HG02852 (cell line): ENCODE results near the gene SPRR2G.
"Not testable (repeated sequence)": the region's sequence is repeated elsewhere in the genome, so short reads cannot be mapped to it uniquely, and the experiment has no call there.

Experiments used
- ATAC-seq: cut with Tn5 transposase; IDR thresholded peaks from one replicate; pipeline ENCODE4 v1.9.1; 2021; ENCODE audit warnings: mild to moderate bottlenecking, moderate library complexity; ENCODE audit not compliant: unreplicated experiment

SPRR2G gene

GRCh38 chr1:153150846-153151245 lies at the start of gene SPRR2G:
SPRR2G (minus strand) TSS chr1:153150890; CDS start chr1:153150110, 780 bp downstream.
- ATAC-seq: no peak

- ATAC-seq: no peak
Measured at GRCh38 chr1:153195216-153195615, 44.5 kb upstream of the SPRR2G start.

- no peak for ATAC-seq
Measured at GRCh38 chr1:153194331-153195050, 43.8 kb upstream of the SPRR2G start.

GRCh38 chr1:153192697-153193096 lies 42.0 kb upstream of the SPRR2G start:
- ATAC-seq: no peak

- ATAC-seq: no peak
Measured at GRCh38 chr1:153190373-153190772, 39.7 kb upstream of the SPRR2G start.

- ATAC-seq: not testable (repeated sequence)
Measured at GRCh38 chr1:153188301-153188700, 37.6 kb upstream of the SPRR2G start.

DNA sequence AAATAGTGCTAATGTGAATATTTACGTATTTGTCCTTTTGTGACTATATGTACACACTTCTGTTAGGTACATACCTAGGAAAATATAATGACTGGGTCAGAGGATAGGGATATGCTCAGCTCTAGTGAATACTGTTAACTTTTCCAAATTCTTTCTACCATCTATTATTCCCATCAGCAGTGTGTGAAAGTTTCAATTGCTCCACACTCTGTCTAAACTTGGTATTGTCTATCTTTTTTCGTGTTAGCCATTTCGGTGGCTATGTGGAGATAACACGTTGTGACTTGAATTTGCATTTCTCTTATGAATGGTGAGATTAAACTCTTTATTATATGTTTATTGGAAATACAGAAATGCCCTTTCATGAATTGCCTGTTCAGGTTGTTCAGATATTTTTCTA lies 29.9 kb upstream of the SPRR2G start:
- no peak for ATAC-seq

- ATAC-seq: no peak
Measured at GRCh38 chr1:153178922-153179321, 28.2 kb upstream of the SPRR2G start.

GRCh38 chr1:153174624-153175023 lies 23.9 kb upstream of the SPRR2G start:
- no peak for ATAC-seq

GRCh38 chr1:153168686-153169085 lies 18.0 kb upstream of the SPRR2G start:
- no peak for ATAC-seq

DNA sequence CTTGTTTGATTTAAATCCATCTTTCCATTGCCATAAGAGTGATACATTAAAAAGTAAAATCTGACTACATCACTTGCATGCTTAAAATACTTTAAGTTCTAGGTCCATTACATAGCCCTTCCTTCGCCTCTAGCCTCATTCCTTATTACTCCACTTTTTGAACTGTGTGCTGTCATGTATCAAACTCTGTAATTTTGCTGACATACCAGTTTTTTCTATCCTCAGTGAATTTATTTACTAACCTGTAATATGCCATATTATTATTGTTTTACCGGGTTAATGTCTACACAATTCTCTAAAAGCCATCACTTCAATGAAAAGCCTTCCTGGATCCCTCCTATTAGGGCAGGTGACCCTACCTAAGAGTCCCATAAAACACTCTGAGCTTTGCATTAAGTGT lies 4.9 kb upstream of the SPRR2G start:
- no peak for ATAC-seq

DNA sequence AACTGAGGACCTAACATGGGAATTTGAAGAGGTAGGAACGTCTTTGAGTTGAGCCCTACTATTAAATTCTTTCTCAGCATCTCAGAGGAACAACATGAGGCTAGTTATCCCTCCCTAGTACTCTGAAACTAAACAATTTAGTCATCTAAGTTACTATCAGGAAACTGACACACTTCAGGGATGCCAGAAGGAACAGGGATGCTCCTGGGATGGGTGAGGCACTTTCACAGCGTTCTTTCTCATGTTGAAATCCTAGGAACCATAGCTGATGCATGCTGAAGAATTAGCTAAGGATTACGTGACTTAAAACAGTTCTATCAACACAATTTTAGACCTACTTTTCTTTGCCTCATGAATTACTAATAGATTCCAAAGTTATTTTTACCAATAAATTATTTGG lies 1.8 kb upstream of the SPRR2G start:
- no peak for ATAC-seq

DNA sequence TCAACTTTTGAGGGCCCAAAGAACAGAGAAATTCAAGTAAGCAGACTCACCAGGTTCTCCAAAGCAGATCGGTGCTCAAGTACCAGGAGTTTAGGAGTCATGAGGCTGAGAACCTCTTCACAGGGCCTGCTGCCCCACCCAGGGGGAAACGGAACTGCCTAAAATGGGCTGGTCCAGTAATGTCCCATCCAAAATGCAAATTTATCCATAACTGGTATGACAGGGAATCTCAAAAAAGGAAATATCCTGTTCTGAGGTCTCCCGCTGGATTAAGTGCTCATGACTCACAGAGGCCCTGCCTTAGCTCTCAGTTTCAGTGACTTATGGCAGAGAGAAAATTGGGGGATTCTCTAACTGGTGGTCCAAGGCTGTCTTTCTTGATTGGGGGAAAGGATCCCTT lies 9.3 kb downstream of the SPRR2G start:
- ATAC-seq: no peak

DNA sequence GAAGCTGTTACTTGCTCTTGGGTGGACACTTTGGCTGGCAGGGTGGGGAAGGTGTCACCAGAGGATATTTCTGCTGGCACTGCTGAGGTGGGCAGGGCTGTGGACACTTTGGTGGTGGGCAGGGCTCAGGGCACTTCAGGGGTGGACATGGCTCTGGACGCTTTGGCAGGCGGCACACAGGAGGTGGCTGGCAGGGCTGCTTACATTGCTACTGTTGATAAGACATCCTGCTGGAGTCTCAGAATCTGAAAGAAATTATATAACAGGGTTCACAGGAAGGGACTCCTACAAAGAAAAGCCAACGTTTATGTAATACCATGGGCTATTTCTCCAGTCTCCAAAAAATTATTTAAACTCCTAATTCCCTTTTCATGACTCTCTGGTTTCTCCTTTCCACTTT lies 10.2 kb downstream of the SPRR2G start:
- no peak for ATAC-seq

DNA sequence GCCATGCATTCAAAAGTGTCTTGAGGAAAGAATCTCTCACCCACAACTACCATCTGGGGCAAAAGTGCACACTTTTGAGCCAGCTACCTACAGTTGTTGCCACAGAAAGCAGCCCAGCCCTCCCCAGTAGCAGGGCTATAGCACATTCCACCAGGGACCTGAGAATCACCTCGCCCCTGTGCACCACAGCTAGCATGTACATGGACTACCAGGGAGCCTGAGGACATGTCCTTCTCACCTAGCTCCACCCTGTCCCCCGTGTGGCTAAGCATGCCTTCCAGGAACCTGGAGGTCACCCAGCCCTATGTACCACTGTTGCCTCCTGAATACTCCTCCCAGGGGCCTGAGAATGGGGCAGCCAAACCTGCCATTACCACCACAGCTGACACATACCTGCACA lies 16.9 kb downstream of the SPRR2G start:
- no peak for ATAC-seq

DNA sequence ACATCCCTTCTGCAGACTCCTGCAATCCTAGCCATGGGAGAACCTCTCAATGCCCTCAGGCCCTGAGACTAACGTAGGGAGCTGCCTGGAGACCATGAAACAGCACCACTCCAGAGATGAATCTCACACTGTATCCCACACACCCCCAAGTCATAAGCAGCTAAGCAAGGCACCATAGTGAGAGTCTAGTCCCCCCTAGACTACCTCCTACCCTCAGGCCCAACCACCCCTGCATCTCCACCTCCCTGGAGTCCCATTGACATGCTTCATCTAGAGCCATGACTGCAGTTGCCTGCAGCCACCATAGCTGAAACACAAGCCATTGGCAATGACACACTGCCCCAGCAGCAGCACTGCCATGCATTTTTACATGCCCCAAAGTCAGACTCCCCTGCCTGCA lies 17.4 kb downstream of the SPRR2G start:
- no peak for ATAC-seq

- ATAC-seq: not testable (repeated sequence)
Measured at GRCh38 chr1:153128688-153129087, 22.0 kb downstream of the SPRR2G start.

- no peak for ATAC-seq
Measured at GRCh38 chr1:153127296-153127695, 23.4 kb downstream of the SPRR2G start.

DNA sequence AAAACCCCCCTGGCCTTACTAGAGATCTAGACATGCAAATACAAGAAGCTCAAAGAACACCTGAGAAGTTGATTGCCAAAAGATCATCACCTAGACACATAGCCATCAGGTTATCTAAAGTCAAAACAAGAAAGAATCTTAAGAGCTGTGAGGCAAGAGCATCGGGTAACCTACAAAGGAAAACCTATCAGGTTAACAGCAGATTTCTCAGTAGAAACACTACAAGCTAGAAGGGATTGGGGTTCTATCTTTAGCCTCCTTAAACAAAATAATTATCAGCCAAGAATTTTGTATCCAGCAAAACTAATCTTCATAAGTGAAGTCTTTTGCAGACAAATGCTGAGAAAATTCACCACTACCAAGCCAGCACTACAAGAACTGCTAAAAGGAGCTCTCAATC lies 25.2 kb downstream of the SPRR2G start:
- no peak for ATAC-seq

- not testable (repeated sequence) for ATAC-seq
Measured at GRCh38 chr1:153123793-153124192, 26.9 kb downstream of the SPRR2G start.

GRCh38 chr1:153122831-153123421 lies 27.8 kb downstream of the SPRR2G start:
- ATAC-seq: no peak

DNA sequence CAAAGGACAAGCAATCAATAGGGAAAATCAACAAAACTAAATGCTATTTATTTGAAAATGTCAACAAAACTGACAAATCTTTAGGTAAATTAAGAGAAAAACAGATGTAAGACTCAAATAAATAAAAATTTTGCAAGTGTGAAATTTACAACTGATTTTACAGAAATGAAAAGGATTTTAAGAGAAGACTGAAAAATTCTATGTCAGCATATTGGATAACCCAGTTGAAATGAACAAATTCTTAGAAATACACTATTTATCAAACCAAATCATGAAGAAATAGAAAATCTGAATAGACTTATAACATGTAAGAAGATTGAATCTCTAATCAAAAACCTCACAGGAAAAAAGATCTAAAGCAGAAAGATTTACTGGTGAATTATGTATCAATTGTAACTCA lies 29.7 kb downstream of the SPRR2G start:
- ATAC-seq: no peak

- no peak for ATAC-seq
Measured at GRCh38 chr1:153119491-153119971, 31.2 kb downstream of the SPRR2G start.
